Measurements from ENCODE around the gene SUFU.

GRCh38 chr10:102627736-102628293, 124.0 kb downstream of the SUFU start:
- no peak for TF ChIP-seq CTCF (IDR thresholded peaks at IDR 0.05 in 8 of 11, conservative IDR thresholded peaks at IDR 0.05 in 3 of 11)
- no peak for TF ChIP-seq POLR2A (IDR thresholded peaks at IDR 0.05)
- no peak for TF ChIP-seq POLR2AphosphoS5 (IDR thresholded peaks at IDR 0.05)

Measured in spleen (tissue), 7 donors.